ENCODE data around the gene PRKAG3.
A peak's percentile ranks its signal among the peaks of the same experiment; 100 is the strongest.
"Not testable (repeated sequence)": the region's sequence is repeated elsewhere in the genome, so short reads cannot be mapped to it uniquely, and the experiment has no call there.

Gene PRKAG3

GRCh38 chr2:218786133-218786532 lies 45.5 kb downstream of the PRKAG3 start:
- Histone ChIP-seq H3K4me3 (ENCODE audit: low read depth, low read length) (no peak overlapping the region), H3K4me1 (ENCODE audit: control insufficient read depth, insufficient read depth, low read length) (peaks cover 6% of the 10 kb centered on the region), H3K9me3 (ENCODE audit: control insufficient read depth, insufficient read depth, low read length) (no peaks in the 10 kb centered on the region), H3K9ac (ENCODE audit: low read depth, low read length) (no peak overlapping the region), H3K27me3 (ENCODE audit: control insufficient read depth, insufficient read depth, low read length) (peaks cover 26% of the 10 kb centered on the region), H3K36me3 (ENCODE audit: control insufficient read depth, insufficient read depth, low read length) (no peaks in the 10 kb centered on the region)

GRCh38 chr2:218785103-218785502 lies 46.5 kb downstream of the PRKAG3 start:
- H3K36me3 ChIP-seq (ENCODE audit: control insufficient read depth, insufficient read depth, low read length): no peaks in the 10 kb centered on the region
- no peak overlapping the region for H3K9ac ChIP-seq (ENCODE audit: low read depth, low read length)
- peaks cover 8% of the 10 kb centered on the region for H3K4me1 ChIP-seq (ENCODE audit: control insufficient read depth, insufficient read depth, low read length)
- no peaks in the 10 kb centered on the region for H3K9me3 ChIP-seq (ENCODE audit: control insufficient read depth, insufficient read depth, low read length)
- no peak overlapping the region for H3K4me3 ChIP-seq (ENCODE audit: low read depth, low read length)
- H3K27me3 ChIP-seq (ENCODE audit: control insufficient read depth, insufficient read depth, low read length): peaks cover 30% of the 10 kb centered on the region

DNA sequence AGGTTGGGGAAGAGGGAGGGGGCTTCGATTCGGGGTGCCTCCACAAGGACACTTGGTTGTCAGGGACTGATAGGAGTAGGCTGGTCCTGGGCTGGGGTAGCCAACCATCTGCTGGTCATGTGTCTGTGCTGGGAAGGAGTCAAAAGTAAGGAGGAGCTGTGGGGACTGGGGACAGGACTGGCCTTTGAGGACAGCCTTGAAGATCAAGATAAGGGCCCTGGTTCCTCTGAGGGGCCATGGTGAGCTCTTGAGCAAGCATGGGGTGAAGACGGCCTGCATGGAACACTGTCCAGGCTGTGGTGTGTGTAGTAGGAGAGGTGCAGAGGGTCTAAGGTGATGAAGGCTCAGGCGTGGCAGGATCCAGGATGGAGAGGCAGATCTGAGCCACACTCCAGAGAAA lies 47.9 kb downstream of the PRKAG3 start:
- Histone ChIP-seq H3K9ac (ENCODE audit: low read depth, low read length) (no peak overlapping the region), H3K9me3 (ENCODE audit: control insufficient read depth, insufficient read depth, low read length) (no peaks in the 10 kb centered on the region), H3K36me3 (ENCODE audit: control insufficient read depth, insufficient read depth, low read length) (no peaks in the 10 kb centered on the region), H3K27me3 (ENCODE audit: control insufficient read depth, insufficient read depth, low read length) (peaks cover 30% of the 10 kb centered on the region), H3K4me1 (ENCODE audit: control insufficient read depth, insufficient read depth, low read length) (peaks cover 8% of the 10 kb centered on the region), H3K4me3 (ENCODE audit: low read depth, low read length) (no peak overlapping the region)

DNA sequence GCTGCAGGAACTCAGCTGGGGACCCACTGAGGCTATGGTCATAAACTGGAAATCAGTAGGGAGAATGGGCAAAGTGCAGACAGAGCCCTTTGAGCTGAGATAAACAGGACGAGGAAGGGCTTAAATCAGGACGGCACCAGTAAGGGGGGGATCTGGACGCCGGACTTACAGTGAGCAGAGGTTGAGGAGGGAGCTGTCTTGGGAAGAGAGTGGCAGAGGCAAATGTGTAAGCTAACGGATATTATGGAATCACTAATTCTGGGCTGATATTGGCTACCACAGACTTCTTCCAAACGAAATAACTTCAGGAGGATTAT lies 49.1 kb downstream of the PRKAG3 start:
- Histone ChIP-seq H3K4me3 (ENCODE audit: low read depth, low read length) (peak overlapping the region; percentile 82), H3K9me3 (ENCODE audit: control insufficient read depth, insufficient read depth, low read length) (no peaks in the 10 kb centered on the region), H3K9ac (ENCODE audit: low read depth, low read length) (peak overlapping the region; percentile 81), H3K4me1 (ENCODE audit: control insufficient read depth, insufficient read depth, low read length) (peaks cover 8% of the 10 kb centered on the region), H3K36me3 (ENCODE audit: control insufficient read depth, insufficient read depth, low read length) (no peaks in the 10 kb centered on the region), H3K27me3 (ENCODE audit: control insufficient read depth, insufficient read depth, low read length) (peaks cover 30% of the 10 kb centered on the region)

DNA sequence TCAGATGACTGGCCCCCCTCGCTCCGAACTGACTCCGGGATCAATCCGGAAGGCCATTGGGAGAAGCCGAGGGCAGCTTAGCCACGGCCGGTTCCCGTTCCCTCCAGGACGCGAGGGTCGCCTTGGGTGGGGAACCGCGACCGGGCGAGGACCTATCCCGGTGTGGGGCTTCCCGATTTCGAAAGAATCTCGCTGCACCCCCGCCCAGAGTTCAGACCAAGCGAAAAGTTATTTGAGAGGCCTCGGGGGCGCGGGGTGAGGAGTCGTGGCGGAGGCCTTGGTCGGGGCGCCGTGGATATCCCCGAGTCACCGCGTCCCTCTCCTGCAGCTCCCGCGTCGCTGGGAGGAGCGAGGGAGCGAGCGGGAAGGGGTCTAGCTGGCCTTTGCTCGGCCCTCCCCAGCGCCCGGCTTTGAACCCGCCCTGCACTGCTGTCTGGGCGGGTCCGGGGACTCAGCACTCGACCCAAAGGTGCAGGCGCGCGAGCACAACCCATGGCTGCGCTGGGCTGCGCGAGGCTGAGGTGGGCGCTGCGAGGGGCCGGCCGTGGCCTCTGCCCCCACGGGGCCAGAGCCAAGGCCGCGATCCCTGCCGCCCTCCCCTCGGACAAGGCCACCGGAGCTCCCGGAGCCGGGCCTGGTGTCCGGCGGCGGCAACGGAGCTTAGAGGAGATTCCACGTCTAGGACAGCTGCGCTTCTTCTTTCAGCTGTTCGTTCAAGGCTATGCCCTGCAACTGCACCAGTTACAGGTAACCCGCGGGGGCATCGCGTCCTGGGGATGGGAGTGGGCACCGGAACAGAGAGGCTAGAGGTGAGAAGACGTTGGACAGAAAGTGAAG lies 49.7 kb downstream of the PRKAG3 start, which contains the start of gene CYP27A1:
Gene CYP27A1 (plus strand): TSS at position 457 of the 837 bp plus-strand sequence. CDS start 36 bp downstream, at position 493.
- Histone ChIP-seq H3K4me3 (ENCODE audit: low read depth, low read length) (peak within 1 kb of the TSS; percentile 82), H3K9me3 (ENCODE audit: control insufficient read depth, insufficient read depth, low read length) (peaks cover 3% of the 10 kb centered on the region), H3K4me1 (ENCODE audit: control insufficient read depth, insufficient read depth, low read length) (peaks cover 8% of the 10 kb centered on the region), H3K27me3 (ENCODE audit: control insufficient read depth, insufficient read depth, low read length) (peaks cover 30% of the 10 kb centered on the region), H3K36me3 (ENCODE audit: control insufficient read depth, insufficient read depth, low read length) (no peaks in the 10 kb centered on the region), H3K9ac (ENCODE audit: low read depth, low read length) (peak within 1 kb of the TSS; percentile 81)

- peaks cover 3% of the 10 kb centered on the region for H3K9me3 ChIP-seq (ENCODE audit: control insufficient read depth, insufficient read depth, low read length)
- H3K4me3 ChIP-seq (ENCODE audit: low read depth, low read length): peak overlapping the region; percentile 82
- peaks cover 8% of the 10 kb centered on the region for H3K4me1 ChIP-seq (ENCODE audit: control insufficient read depth, insufficient read depth, low read length)
- peaks cover 30% of the 10 kb centered on the region for H3K27me3 ChIP-seq (ENCODE audit: control insufficient read depth, insufficient read depth, low read length)
- no peak overlapping the region for H3K9ac ChIP-seq (ENCODE audit: low read depth, low read length)
- H3K36me3 ChIP-seq (ENCODE audit: control insufficient read depth, insufficient read depth, low read length): no peaks in the 10 kb centered on the region
Observed at GRCh38 chr2:218780851-218781690, 50.5 kb downstream of the PRKAG3 start.

- Histone ChIP-seq H3K9ac (ENCODE audit: low read depth, low read length) (no peak overlapping the region), H3K36me3 (ENCODE audit: control insufficient read depth, insufficient read depth, low read length) (no peaks in the 10 kb centered on the region), H3K4me1 (ENCODE audit: control insufficient read depth, insufficient read depth, low read length) (peaks cover 8% of the 10 kb centered on the region), H3K9me3 (ENCODE audit: control insufficient read depth, insufficient read depth, low read length) (peaks cover 3% of the 10 kb centered on the region), H3K27me3 (ENCODE audit: control insufficient read depth, insufficient read depth, low read length) (peaks cover 30% of the 10 kb centered on the region), H3K4me3 (ENCODE audit: low read depth, low read length) (no peak overlapping the region)
Observed at GRCh38 chr2:218780046-218780445, 51.6 kb downstream of the PRKAG3 start.

DNA sequence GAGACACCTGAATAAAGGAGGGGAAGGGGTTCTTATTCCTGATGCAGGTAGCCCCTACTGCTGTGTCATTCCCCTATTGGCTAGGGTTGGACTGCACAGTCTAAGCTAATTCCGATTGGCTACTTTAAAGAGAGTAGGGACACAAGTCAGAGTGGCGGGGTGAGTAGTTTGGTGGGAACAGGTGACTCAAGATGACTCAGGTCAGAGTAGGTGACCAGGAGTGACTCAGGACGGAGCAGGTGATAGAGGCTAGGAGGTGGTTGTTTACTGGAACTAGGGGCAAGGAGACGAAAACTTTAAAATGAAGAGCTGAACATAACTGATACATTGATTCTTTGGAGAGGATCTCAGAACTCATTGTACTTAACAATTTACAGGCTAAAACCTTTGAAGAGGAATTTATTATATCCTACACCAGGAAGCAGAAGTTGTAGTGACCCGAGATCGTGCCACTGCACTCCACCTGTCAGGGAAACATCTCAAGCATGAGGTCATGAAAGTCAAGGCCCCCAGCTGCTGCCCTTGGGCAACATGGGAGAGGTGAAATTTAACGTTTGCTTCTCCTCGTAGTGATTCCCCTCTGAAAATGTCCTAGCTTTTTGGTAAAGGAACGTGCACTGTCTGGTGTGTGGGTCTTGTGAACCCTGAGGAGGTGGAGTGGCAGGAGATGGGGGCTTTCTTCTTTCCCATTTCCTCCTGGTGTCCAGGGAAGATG lies 54.2 kb downstream of the PRKAG3 start:
- peaks cover 3% of the 10 kb centered on the region for H3K9me3 ChIP-seq (ENCODE audit: control insufficient read depth, insufficient read depth, low read length)
- H3K36me3 ChIP-seq (ENCODE audit: control insufficient read depth, insufficient read depth, low read length): no peaks in the 10 kb centered on the region
- H3K9ac ChIP-seq (ENCODE audit: low read depth, low read length): no peak overlapping the region
- H3K4me3 ChIP-seq (ENCODE audit: low read depth, low read length): no peak overlapping the region
- peaks cover 11% of the 10 kb centered on the region for H3K27me3 ChIP-seq (ENCODE audit: control insufficient read depth, insufficient read depth, low read length)
- peaks cover 4% of the 10 kb centered on the region for H3K4me1 ChIP-seq (ENCODE audit: control insufficient read depth, insufficient read depth, low read length)

DNA sequence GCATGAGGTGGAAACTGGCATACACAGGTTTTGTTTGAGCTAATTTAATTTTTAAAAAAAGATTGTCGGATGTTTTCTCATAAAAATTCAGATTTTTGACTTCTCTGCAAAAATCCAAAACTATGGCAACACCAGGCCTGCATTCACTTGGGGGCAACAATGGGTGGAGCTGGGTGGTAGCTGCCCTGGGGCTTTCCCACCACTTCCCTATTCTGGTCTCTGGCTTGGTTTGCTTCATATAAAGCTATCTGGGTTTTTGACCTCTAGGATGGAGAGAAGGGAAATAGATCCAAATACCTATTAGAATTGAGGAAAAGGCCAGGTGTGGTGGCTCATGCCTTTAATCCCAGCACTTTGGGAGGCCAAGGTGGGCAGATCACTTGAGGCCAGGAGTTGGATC lies 55.1 kb downstream of the PRKAG3 start:
- H3K27me3 ChIP-seq (ENCODE audit: control insufficient read depth, insufficient read depth, low read length): peaks cover 6% of the 10 kb centered on the region
- no peak overlapping the region for H3K9ac ChIP-seq (ENCODE audit: low read depth, low read length)
- peaks cover 3% of the 10 kb centered on the region for H3K9me3 ChIP-seq (ENCODE audit: control insufficient read depth, insufficient read depth, low read length)
- no peaks in the 10 kb centered on the region for H3K36me3 ChIP-seq (ENCODE audit: control insufficient read depth, insufficient read depth, low read length)
- peaks cover 3% of the 10 kb centered on the region for H3K4me1 ChIP-seq (ENCODE audit: control insufficient read depth, insufficient read depth, low read length)
- H3K4me3 ChIP-seq (ENCODE audit: low read depth, low read length): no peak overlapping the region

GRCh38 chr2:218773881-218774280 lies 57.7 kb downstream of the PRKAG3 start:
- no peak overlapping the region for H3K9ac ChIP-seq (ENCODE audit: low read depth, low read length)
- H3K4me3 ChIP-seq (ENCODE audit: low read depth, low read length): no peak overlapping the region
- no peaks in the 10 kb centered on the region for H3K36me3 ChIP-seq (ENCODE audit: control insufficient read depth, insufficient read depth, low read length)
- H3K27me3 ChIP-seq (ENCODE audit: control insufficient read depth, insufficient read depth, low read length): no peaks in the 10 kb centered on the region
- no peaks in the 10 kb centered on the region for H3K4me1 ChIP-seq (ENCODE audit: control insufficient read depth, insufficient read depth, low read length)
- H3K9me3 ChIP-seq (ENCODE audit: control insufficient read depth, insufficient read depth, low read length): peaks cover 3% of the 10 kb centered on the region

DNA sequence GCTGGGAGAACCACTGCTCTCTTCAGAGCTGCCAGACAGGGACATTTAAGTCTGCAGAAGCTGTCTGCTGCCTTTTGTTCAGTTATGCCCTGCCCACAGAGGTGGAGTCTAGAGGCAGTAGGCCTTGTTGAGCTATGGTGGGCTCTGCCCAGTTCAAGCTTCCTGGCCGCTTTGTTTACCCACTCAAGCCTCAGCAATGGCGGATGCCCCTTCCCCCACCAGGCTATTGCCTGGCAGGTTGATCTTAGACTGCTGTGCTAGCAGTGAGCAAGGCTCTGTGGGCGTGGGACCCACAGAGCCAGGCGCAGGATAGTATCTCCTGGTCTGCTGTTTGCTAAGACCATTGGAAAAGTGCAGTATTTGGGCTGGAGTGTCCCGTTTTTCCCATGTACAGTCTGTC lies 58.8 kb downstream of the PRKAG3 start:
- H3K27me3 ChIP-seq (ENCODE audit: control insufficient read depth, insufficient read depth, low read length); H3K9me3 ChIP-seq (ENCODE audit: control insufficient read depth, insufficient read depth, low read length); H3K36me3 ChIP-seq (ENCODE audit: control insufficient read depth, insufficient read depth, low read length); H3K9ac ChIP-seq (ENCODE audit: low read depth, low read length); H3K4me3 ChIP-seq (ENCODE audit: low read depth, low read length); H3K4me1 ChIP-seq (ENCODE audit: control insufficient read depth, insufficient read depth, low read length): not testable (repeated sequence)
